T-helper 17 cell (primary cell): Measurements from ENCODE around the gene EGR4. TPM values are rescaled to one million over a fixed set of nuclear protein-coding genes. Genes with fewer than 3 reads are reported as not detected.
A peak's percentile ranks its signal among the peaks of the same experiment; 100 is the strongest.

Experiments
- ATAC-seq: fragments of 150-1000 bp; cut with Tn5 transposase; 2 replicates; pipeline ENCODE4 v1.10.0; 2021; ENCODE audit warnings: mild to moderate bottlenecking, moderate library complexity
- DNase-seq, 3 donors: peaks; one replicate each; pipeline versions ENCODE4 v3.0.0 to v3.0.0-alpha.2; 2020 to 2021
- H3K9me3 ChIP-seq: one replicate; pipeline ENCODE4 v1.7.0; 2013; ENCODE audit warnings: low read length, mild to moderate bottlenecking; ENCODE audit not compliant: control insufficient read depth, poor library complexity, severe bottlenecking
- H3K27ac Mint-ChIP-seq: one replicate; pipeline ENCODE4 v1.8.0; 2022; ENCODE audit warnings: mild to moderate bottlenecking, moderate library complexity, mixed read lengths
- H3K27me3 Mint-ChIP-seq: one replicate; pipeline ENCODE4 v1.8.0; 2022; ENCODE audit warnings: mixed read lengths
- H3K36me3 Mint-ChIP-seq: one replicate; pipeline ENCODE4 v1.8.0; 2022; ENCODE audit warnings: low read depth, mixed read lengths
- H3K4me1 Mint-ChIP-seq: one replicate; pipeline ENCODE4 v1.8.0; 2022; ENCODE audit warnings: mild to moderate bottlenecking, mixed read lengths
- H3K4me3 Mint-ChIP-seq: one replicate; pipeline ENCODE4 v1.8.0; 2022; ENCODE audit warnings: mild to moderate bottlenecking, moderate library complexity, mixed read lengths
- total RNA-seq, 4 donors: library from RNA in 2 of 4; stranded (reverse) in 2 of 4; gene quantifications; one replicate each; pipeline ENCODE4 v1.2.3 and lab custom pipeline; 2022 to 2026

The EGR4 gene
- under 1 TPM; 0.52 to 0.70 TPM for total RNA-seq
- 0 to 4.1 reads per million in 2 donors for total RNA-seq (lab: John Stamatoyannopoulos, UW)

DNA sequence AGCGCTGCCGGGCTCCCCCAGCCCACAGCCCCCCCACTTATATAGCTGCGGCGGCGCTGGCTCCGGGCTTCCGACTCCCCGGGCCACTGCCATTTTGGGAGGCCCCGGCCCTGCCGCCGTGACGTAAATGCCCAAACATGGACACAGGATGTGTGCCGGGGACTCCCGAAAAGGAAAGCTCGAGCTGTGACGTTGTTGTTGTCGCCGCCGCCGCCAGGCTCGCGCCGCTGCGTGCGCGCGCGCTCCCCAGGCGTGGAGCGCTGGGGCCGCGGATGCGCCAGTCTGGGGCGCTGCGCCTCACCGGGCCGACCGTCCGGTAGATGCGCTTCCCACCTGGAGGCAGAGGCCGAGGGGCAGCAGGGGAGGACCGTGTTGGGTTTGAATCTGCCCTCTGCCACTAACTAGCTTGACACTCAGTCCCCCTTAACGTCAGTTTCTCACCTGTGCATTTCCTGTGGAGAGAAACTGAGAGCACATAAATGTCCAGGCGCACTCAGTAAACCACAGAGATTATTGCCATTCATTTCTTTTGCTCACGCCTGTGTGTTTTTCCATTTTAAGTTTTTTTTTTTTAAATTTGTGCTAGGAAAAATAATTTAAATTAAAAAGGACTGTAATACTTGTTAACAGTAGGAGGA lies at the start of gene EGR4:
Gene EGR4, minus strand, starts transcription at position 15 of the 638 bp plus-strand sequence. CDS start 231 bp downstream, outside the sequence.
- DNase-seq (peak; percentile 81 to 89 (median 84)), ATAC-seq (peak; percentile 96)
- Mint-ChIP-seq H3K4me3 (peak within 1 kb of the TSS; percentile 75), H3K4me1 (peaks cover 9% of the 10 kb centered on the region), H3K27me3 (peaks cover 65% of the 10 kb centered on the region), H3K36me3 (no peaks in the 10 kb centered on the region), H3K27ac (peak within 1 kb of the TSS; percentile 24)
- no peaks in the 10 kb centered on the region for H3K9me3 ChIP-seq

GRCh38 chr2:73341039-73341438 lies 47.7 kb upstream of the EGR4 start:
- Mint-ChIP-seq H3K27me3 (no peaks in the 10 kb centered on the region), H3K27ac (no peak overlapping the region), H3K4me3 (no peak overlapping the region), H3K36me3 (no peaks in the 10 kb centered on the region), H3K4me1 (no peaks in the 10 kb centered on the region)
- DNase-seq (no peak), ATAC-seq (no peak)
- no peaks in the 10 kb centered on the region for H3K9me3 ChIP-seq

DNA sequence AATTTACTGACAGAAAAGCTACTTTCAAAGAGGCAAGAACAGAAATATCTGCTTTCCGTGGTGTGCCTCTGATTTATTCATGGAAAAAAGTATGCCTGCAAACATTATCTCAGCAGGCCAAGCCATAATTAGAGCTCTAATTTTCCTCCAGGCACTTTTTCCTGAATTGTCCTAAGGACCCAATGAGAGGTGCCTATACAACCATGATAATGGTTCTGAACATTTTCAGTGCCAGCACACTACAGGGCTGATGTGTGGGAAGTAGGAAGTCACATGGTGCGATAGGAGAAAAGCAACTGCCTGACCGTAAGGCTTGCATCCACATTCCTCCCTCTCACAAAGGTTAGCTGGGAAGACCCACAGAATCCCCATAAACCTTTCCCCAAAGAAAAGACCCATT lies 45.9 kb upstream of the EGR4 start:
- H3K9me3 ChIP-seq: peaks cover 3% of the 10 kb centered on the region
- no peaks in the 10 kb centered on the region for H3K4me1 Mint-ChIP-seq
- no peak for DNase-seq
- H3K27me3 Mint-ChIP-seq: no peaks in the 10 kb centered on the region
- no peak overlapping the region for H3K27ac Mint-ChIP-seq
- no peaks in the 10 kb centered on the region for H3K36me3 Mint-ChIP-seq
- ATAC-seq: no peak
- H3K4me3 Mint-ChIP-seq: no peak overlapping the region

DNA sequence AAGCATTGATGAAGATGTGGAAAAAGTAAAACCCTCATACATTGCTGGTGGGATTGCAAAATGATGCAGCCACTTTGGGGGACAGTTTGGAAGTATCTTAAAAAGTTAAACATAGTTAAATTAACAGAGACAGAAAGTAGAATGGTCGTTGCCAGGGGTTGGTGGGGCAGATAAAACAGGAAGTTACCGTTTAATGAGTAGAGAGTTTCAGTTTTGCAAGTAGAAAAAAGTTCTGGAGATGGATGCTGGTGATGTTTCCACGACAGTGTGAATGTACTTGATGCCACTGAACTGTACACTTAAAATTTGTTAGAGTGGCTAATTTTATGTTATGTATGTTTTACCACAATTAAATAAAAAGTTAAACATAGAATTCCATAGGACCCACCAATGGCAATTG lies 44.5 kb upstream of the EGR4 start:
- DNase-seq (no peak), ATAC-seq (no peak)
- H3K36me3 Mint-ChIP-seq: no peaks in the 10 kb centered on the region
- no peaks in the 10 kb centered on the region for H3K4me1 Mint-ChIP-seq
- peaks cover 7% of the 10 kb centered on the region for H3K9me3 ChIP-seq
- no peaks in the 10 kb centered on the region for H3K27me3 Mint-ChIP-seq
- H3K4me3 Mint-ChIP-seq: no peak overlapping the region
- no peak overlapping the region for H3K27ac Mint-ChIP-seq

DNA sequence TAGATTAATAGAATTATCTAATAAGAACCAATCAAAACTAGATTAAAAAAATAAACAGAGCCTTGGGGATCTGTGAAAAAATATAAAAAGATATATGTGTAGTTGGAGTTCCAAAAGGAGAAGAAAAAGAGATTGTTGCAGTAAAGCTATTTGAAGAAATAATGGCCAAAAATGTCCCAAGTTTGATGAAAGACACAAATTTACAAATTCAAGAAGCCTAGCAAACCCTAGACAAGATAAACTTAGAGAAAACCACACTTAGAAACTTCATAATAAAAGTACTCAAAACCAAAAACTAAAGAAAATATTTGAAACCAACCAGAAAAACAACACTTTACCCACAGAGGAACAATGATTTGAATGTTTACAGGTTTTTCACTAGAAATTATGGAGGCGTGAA lies 41.3 kb upstream of the EGR4 start:
- H3K36me3 Mint-ChIP-seq: peaks cover under 1% of the 10 kb centered on the region

DNA sequence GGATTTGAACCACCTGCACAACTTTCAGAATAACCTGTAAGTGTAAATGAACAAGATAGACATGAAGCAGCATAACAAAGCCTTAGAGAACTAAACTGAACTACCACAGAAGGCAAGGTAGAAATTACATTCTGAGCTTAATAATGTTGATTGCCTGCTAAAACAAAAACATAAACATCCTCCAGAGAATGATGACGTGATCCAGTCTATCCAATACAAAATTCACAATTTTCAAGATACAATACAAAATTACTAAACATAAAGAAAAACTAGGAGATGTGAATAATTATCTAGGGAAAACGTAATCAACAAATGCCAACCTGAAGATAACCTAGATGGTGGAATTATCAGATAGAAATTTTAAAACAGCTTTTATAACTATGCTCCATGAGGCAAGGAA lies 40.7 kb upstream of the EGR4 start:
- H3K9me3 ChIP-seq: peaks cover 7% of the 10 kb centered on the region
- Mint-ChIP-seq H3K4me1 (no peaks in the 10 kb centered on the region), H3K4me3 (no peak overlapping the region), H3K27me3 (peaks cover 16% of the 10 kb centered on the region), H3K36me3 (peaks cover 2% of the 10 kb centered on the region), H3K27ac (no peak overlapping the region)
- DNase-seq (no peak), ATAC-seq (no peak)

More for the DNA sequence above, 41.3 kb upstream of the EGR4 start:
- no peak for DNase-seq
- H3K9me3 ChIP-seq: peaks cover 7% of the 10 kb centered on the region
- Mint-ChIP-seq H3K27ac (no peak overlapping the region), H3K27me3 (peaks cover 10% of the 10 kb centered on the region), H3K4me1 (no peaks in the 10 kb centered on the region), H3K4me3 (no peak overlapping the region)
- ATAC-seq: no peak

- H3K4me1 Mint-ChIP-seq: no peaks in the 10 kb centered on the region
- no peak for DNase-seq
- peaks cover 18% of the 10 kb centered on the region for H3K27me3 Mint-ChIP-seq
- no peak overlapping the region for H3K27ac Mint-ChIP-seq
- H3K4me3 Mint-ChIP-seq: no peak overlapping the region
- H3K9me3 ChIP-seq: peaks cover 7% of the 10 kb centered on the region
- H3K36me3 Mint-ChIP-seq: peaks cover 2% of the 10 kb centered on the region
- no peak for ATAC-seq
These were observed 40.2 kb upstream of the EGR4 start for GRCh38 chr2:73333564-73333963.

GRCh38 chr2:73324126-73324725 lies 30.9 kb upstream of the EGR4 start:
- H3K27me3 Mint-ChIP-seq: peaks cover 79% of the 10 kb centered on the region
- DNase-seq (no peak), ATAC-seq (no peak)
- no peaks in the 10 kb centered on the region for H3K36me3 Mint-ChIP-seq
- H3K4me1 Mint-ChIP-seq: no peaks in the 10 kb centered on the region
- H3K27ac Mint-ChIP-seq: no peak overlapping the region
- no peak overlapping the region for H3K4me3 Mint-ChIP-seq
- no peaks in the 10 kb centered on the region for H3K9me3 ChIP-seq

- H3K27ac Mint-ChIP-seq: no peak overlapping the region
- H3K36me3 Mint-ChIP-seq: no peaks in the 10 kb centered on the region
- peaks cover 76% of the 10 kb centered on the region for H3K27me3 Mint-ChIP-seq
- no peaks in the 10 kb centered on the region for H3K4me1 Mint-ChIP-seq
- H3K9me3 ChIP-seq: no peaks in the 10 kb centered on the region
- no peak for DNase-seq
- no peak overlapping the region for H3K4me3 Mint-ChIP-seq
- ATAC-seq: no peak
These were observed 30.2 kb upstream of the EGR4 start for GRCh38 chr2:73323551-73323950.

DNA sequence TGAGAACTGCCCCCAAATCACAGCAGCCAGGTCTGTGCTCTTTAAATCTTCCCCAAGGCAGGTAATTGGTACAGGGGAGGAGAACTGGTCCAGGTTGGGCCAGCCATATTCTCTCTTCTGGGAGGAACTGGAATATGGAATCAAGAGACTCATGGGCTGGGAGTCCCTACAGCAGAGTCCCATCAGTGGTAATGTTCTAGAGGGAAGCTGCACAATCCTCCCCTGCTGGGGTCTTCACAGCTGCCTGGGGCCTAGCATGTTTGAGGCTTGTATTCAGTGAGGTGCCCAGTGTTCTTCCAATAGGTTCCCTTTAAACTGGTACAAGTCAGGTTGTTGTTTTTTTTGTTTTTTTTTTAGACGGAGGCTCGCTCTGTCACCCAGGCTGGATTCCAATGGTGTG lies 21.1 kb upstream of the EGR4 start:
- Mint-ChIP-seq H3K27ac (no peak overlapping the region), H3K27me3 (peaks cover 57% of the 10 kb centered on the region), H3K36me3 (no peaks in the 10 kb centered on the region), H3K4me1 (peaks cover 2% of the 10 kb centered on the region), H3K4me3 (no peak overlapping the region)
- DNase-seq (no peak), ATAC-seq (no peak)
- no peaks in the 10 kb centered on the region for H3K9me3 ChIP-seq

GRCh38 chr2:73307720-73308119 lies 14.4 kb upstream of the EGR4 start:
- no peaks in the 10 kb centered on the region for H3K36me3 Mint-ChIP-seq
- ATAC-seq: no peak
- no peaks in the 10 kb centered on the region for H3K9me3 ChIP-seq
- no peak overlapping the region for H3K27ac Mint-ChIP-seq
- peaks cover 32% of the 10 kb centered on the region for H3K27me3 Mint-ChIP-seq
- peaks cover 2% of the 10 kb centered on the region for H3K4me1 Mint-ChIP-seq
- H3K4me3 Mint-ChIP-seq: no peak overlapping the region
- DNase-seq: no peak

GRCh38 chr2:73301636-73302035 lies 8.3 kb upstream of the EGR4 start:
- Mint-ChIP-seq H3K27me3 (peaks cover 61% of the 10 kb centered on the region), H3K27ac (no peak overlapping the region), H3K4me3 (no peak overlapping the region), H3K36me3 (no peaks in the 10 kb centered on the region), H3K4me1 (peaks cover 5% of the 10 kb centered on the region)
- no peaks in the 10 kb centered on the region for H3K9me3 ChIP-seq
- DNase-seq (no peak), ATAC-seq (no peak)

GRCh38 chr2:73300926-73301325 lies 7.6 kb upstream of the EGR4 start:
- peaks cover 4% of the 10 kb centered on the region for H3K4me1 Mint-ChIP-seq

DNA sequence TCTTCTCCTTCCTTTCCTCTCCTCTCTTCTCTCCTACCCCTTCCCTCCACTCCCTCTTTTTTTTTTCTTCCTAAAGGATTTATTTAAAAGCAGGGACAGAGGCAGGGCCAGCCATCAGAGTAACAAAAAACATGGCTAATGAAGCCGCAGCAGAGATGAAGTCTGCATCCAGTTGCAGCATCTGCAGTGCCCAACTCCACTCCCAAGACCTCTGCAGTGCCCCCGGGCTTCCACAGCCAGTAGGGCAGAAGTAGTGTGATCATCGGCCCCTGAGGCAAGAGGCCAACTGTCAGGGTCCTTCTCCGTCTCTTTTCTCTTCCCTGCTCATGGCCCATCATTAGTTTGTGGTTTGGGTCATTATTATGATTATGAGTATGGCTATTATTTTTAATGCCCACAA lies 4.2 kb upstream of the EGR4 start:
- peaks cover 72% of the 10 kb centered on the region for H3K27me3 Mint-ChIP-seq
- ATAC-seq (no peak), DNase-seq (no peak)
- peaks cover 3% of the 10 kb centered on the region for H3K4me1 Mint-ChIP-seq
- H3K27ac Mint-ChIP-seq: no peak overlapping the region
- no peaks in the 10 kb centered on the region for H3K9me3 ChIP-seq
- no peak overlapping the region for H3K4me3 Mint-ChIP-seq
- no peaks in the 10 kb centered on the region for H3K36me3 Mint-ChIP-seq

More at GRCh38 chr2:73300926-73301325, 7.6 kb upstream of the EGR4 start:
- no peaks in the 10 kb centered on the region for H3K9me3 ChIP-seq
- Mint-ChIP-seq H3K36me3 (no peaks in the 10 kb centered on the region), H3K27ac (no peak overlapping the region), H3K27me3 (peaks cover 68% of the 10 kb centered on the region), H3K4me3 (no peak overlapping the region)
- ATAC-seq (no peak), DNase-seq (no peak)
